MG63 (cell line): Measurements from ENCODE around the gene LTBP1. TPM values are rescaled to one million over a fixed set of nuclear protein-coding genes. Genes with fewer than 3 reads are reported as not detected.
"Not testable (repeated sequence)": the region's sequence is repeated elsewhere in the genome, so short reads cannot be mapped to it uniquely, and the experiment has no call there.

Source experiments
- DNase-seq: peaks from one replicate; pipeline ENCODE4 v3.0.0-alpha.2; 2020
- H3K27me3 ChIP-seq: fragments of 250-450 bp; sonication (Bioruptor Pico); 2 replicates; pipeline ENCODE4 v1.5.1; 2020; ENCODE audit warnings: mild to moderate bottlenecking, moderate library complexity
- H3K36me3 ChIP-seq: fragments of 250-450 bp; sonication (Bioruptor Pico); 2 replicates; pipeline ENCODE4 v1.5.1; 2020; ENCODE audit warnings: mild to moderate bottlenecking, moderate library complexity
- H3K4me3 ChIP-seq: fragments of 250-450 bp; sonication (Bioruptor Pico); 2 replicates; pipeline ENCODE4 v1.5.1; 2020; ENCODE audit warnings: mild to moderate bottlenecking, moderate library complexity
- H3K9me3 ChIP-seq: fragments of 250-450 bp; sonication (Bioruptor Pico); 2 replicates; pipeline ENCODE4 v1.5.1; 2020; ENCODE audit warnings: mild to moderate bottlenecking, moderate library complexity
- total RNA-seq: library from RNA; depleted of rRNA; stranded (reverse); fragments of >200 nt; shearing (Covaris generic); gene quantifications from 2 replicates; pipeline ENCODE4 v1.2.3, GENCODE V29; 2014; ENCODE audit warnings: low replicate concordance

The LTBP1 gene
- total RNA-seq, 1 experiment from 2014 or later = 95.7 TPM

DNA sequence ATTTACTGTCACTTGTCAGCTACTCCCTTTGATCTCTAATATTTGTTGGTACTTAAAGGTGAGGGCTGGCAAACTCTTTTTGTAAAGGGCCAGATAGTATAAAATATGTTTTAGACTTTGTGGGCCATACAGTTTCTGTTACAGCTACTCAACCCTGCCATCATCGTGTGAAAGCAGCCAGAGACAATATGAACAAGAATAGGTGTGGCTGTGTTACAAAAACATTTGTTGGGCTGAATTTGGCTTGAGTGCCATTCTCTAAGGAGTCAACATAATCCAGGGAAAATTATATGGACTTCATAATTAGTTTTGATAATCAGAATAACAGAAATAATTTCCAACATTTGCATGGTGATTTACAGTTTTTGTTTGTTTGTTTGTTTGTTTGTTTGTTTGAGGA is 190.6 kb downstream of the LTBP1 start:
- Histone ChIP-seq H3K4me3 (peak overlapping the region; percentile 52), H3K27me3 (no peaks in the 10 kb centered on the region), H3K36me3 (peaks cover 4% of the 10 kb centered on the region), H3K9me3 (no peaks in the 10 kb centered on the region)
- no peak for DNase-seq

DNA sequence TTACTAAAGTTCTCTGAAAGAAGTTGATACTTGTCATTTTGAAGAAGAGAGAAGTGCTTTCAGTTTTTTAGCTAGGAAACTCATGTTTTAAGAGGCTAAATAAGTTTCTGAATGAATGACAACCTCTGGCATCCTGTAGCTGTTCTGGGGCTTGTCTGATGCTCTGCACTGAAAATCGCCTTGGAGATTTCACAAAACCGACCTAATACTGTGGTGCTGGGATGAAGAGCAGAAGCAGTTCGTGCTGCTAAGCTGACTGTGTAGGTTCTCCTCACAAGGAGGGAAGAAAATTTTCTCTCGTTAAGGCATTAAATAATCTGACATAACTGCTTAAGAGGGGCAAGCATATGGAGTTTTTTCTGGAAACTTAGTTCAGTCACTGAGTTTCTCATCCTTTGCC is 193.2 kb downstream of the LTBP1 start:
- DNase-seq = no peak
- Histone ChIP-seq H3K36me3 (peaks cover 4% of the 10 kb centered on the region), H3K9me3 (no peaks in the 10 kb centered on the region), H3K4me3 (no peak overlapping the region), H3K27me3 (no peaks in the 10 kb centered on the region)

DNA sequence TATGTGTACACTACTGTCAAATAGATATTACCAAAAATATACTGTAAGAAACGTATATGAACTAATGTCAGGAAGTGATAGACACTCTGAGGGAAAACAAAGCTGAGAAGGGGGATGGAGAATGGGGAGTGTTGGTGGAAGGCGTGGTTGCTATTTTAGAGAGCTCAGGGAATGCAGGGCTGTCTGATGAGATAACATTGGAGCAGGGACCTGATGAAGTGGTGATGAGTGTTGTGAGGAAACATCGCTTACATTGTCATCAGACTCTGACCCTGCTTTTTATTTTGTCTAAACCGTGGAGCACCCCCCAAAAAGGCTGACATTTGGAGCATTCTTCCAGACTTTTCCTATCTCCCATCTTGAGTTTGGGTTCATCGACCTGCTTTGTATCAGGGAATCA is 194.7 kb downstream of the LTBP1 start:
- no peak for DNase-seq
- H3K36me3 ChIP-seq = peaks cover 5% of the 10 kb centered on the region
- H3K27me3 ChIP-seq = no peaks in the 10 kb centered on the region
- H3K9me3 ChIP-seq = no peaks in the 10 kb centered on the region
- H3K4me3 ChIP-seq = no peak overlapping the region

DNA sequence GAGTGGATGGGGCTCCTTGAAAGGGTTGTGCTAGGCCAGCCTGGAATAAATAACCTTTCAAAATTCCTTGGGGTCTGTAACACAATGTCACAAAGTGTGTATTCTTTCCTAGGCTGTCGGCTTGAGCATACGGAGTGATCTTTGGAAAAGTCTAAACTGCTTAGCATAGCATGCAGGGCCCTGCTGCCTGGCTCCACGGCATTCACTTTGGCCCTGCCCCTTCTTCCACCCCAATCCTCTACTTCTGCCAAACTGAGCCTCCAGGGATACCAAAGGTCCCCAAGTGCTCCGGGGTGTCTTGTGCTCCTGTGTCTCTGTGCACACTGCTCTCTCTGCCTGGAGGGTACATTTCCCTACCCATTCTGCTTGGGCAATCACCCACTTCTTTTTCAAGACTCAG is 196.1 kb downstream of the LTBP1 start:
- no peak for DNase-seq
- H3K36me3 ChIP-seq = peaks cover 14% of the 10 kb centered on the region
- no peak overlapping the region for H3K4me3 ChIP-seq
- H3K27me3 ChIP-seq = no peaks in the 10 kb centered on the region
- H3K9me3 ChIP-seq = no peaks in the 10 kb centered on the region

DNA sequence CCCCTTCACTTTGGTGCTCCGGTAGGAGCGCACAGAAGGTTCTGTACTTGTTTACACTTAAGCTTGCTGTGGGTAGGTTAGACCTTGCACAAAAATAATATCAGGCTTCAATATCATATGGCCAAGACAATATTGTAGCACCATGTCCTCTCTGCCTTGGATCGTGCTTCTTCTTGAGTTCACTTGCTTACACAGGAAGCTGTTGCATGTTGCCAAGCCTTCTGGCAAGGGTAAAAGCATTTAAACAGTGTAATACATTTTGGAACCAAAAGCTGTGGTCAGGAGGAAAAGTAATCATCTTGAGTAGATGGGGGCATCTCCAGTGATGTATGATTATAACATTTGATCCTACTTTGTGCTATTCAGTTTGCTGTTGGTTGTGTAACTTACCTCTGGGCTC is 197.5 kb downstream of the LTBP1 start:
- DNase-seq = peak; percentile 59
- H3K4me3 ChIP-seq = no peak overlapping the region
- peaks cover 18% of the 10 kb centered on the region for H3K36me3 ChIP-seq
- no peaks in the 10 kb centered on the region for H3K27me3 ChIP-seq
- no peaks in the 10 kb centered on the region for H3K9me3 ChIP-seq

DNA sequence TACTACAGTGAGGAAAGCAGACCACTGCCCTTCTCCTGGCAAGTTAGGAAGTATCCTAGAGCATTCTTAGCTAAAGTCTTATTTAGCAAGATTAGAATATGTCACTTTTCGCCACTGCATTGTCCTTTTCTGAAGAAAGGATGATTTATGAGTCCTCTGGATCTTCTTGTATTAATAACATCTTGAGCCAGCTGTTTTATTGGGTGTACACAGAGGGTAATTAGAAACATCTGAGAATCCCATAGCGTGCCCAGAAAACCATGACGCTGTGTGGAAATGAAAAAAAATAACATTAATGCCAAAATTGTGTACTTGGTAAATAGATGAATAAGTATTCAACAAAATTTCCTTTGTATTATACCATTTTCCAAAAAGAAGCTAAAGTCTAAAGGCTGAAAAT is 198.7 kb downstream of the LTBP1 start:
- H3K9me3 ChIP-seq = no peaks in the 10 kb centered on the region
- H3K4me3 ChIP-seq = no peak overlapping the region
- peaks cover 13% of the 10 kb centered on the region for H3K36me3 ChIP-seq
- no peaks in the 10 kb centered on the region for H3K27me3 ChIP-seq
- no peak for DNase-seq

DNA sequence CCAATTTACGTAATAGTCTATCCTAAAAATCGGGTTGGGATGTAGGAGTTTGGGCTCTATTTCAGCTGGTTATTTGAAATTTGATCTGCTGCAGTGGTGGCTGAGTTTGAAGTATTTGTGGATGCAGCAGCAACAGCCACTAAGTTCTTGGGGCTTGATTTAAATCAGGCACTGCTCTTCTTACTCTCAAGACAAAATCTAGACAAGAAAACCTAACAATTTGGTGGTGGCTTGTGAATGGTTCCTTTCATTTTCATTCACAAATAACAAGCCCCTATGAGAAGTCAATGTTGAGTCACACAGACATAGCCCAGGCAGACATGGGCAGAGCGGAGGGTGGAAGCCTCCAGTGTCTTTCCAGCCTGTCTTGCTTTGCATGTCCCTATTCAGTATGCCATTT is 199.3 kb downstream of the LTBP1 start:
- no peaks in the 10 kb centered on the region for H3K27me3 ChIP-seq
- no peak for DNase-seq
- no peak overlapping the region for H3K4me3 ChIP-seq
- H3K9me3 ChIP-seq = no peaks in the 10 kb centered on the region
- peaks cover 15% of the 10 kb centered on the region for H3K36me3 ChIP-seq

DNA sequence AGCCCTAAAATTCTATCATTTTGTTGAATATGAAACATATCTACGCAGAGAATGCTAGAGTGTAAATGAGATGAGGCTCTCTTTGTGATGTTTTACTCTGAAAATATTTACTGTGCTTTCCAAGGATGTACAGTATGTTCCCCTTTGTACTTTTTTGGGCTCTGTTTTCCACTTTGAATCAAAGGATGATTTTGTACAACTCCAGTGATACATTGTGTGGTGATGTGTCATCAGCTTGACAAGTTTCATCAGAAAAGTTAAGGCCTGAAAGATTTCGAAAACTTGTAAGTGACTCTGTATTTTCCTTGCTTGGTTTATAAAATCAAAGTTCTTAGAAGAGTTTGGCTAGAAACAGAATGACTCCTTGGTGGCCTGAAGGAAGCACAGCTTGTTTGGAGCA is 206.3 kb downstream of the LTBP1 start:
- H3K27me3 ChIP-seq = no peaks in the 10 kb centered on the region
- H3K36me3 ChIP-seq = peaks cover 4% of the 10 kb centered on the region
- DNase-seq = no peak
- no peak overlapping the region for H3K4me3 ChIP-seq
- H3K9me3 ChIP-seq = no peaks in the 10 kb centered on the region

DNA sequence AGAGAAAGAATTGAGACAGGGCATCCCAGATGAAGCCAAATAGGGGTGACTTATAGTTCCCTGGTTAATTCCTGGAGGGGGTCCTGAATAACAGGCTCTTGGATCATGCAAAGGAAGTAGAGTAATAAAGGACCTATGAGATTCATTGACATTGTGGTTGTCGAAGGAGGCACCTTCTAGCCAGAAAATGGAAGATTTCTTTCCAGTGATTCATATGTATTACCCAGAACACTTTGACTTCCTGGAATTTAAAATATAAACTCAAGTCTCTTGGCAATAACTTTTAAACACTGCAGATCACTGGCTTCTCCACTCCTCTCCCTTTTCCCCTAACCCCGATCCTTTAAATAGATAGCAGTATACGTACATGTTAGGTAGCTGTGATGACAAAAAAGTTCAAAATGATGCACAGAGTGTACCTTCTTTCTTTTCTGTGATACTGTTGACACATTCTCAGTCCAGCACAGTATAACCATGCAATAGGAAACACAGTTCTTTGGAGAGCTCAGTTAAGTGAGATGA is 211.8 kb downstream of the LTBP1 start:
- Histone ChIP-seq H3K36me3 (peaks cover 5% of the 10 kb centered on the region), H3K4me3 (no peak overlapping the region), H3K9me3 (no peaks in the 10 kb centered on the region), H3K27me3 (no peaks in the 10 kb centered on the region)
- DNase-seq = no peak

DNA sequence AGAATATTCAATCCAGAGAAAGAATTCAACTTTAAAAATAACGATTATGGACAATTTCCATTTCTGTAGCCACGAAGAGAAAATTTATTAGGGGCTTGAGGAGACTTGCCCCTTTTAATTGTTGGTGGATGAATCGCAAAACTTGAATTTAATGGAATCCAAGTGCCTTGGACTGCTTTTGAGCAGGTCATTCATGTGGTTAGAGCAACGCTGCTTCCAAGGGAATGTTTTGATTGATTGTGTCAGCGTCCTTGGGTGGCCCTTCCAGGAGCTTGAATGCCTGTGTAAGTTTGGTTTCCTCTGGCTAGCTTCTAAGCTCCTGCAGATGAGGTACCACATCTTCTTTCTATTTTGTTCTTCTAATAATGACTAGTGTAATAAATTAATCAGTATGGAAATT is 213.4 kb downstream of the LTBP1 start:
- Histone ChIP-seq H3K9me3 (no peaks in the 10 kb centered on the region), H3K4me3 (no peak overlapping the region), H3K27me3 (no peaks in the 10 kb centered on the region), H3K36me3 (peaks cover 5% of the 10 kb centered on the region)
- peak; percentile 25 for DNase-seq

DNA sequence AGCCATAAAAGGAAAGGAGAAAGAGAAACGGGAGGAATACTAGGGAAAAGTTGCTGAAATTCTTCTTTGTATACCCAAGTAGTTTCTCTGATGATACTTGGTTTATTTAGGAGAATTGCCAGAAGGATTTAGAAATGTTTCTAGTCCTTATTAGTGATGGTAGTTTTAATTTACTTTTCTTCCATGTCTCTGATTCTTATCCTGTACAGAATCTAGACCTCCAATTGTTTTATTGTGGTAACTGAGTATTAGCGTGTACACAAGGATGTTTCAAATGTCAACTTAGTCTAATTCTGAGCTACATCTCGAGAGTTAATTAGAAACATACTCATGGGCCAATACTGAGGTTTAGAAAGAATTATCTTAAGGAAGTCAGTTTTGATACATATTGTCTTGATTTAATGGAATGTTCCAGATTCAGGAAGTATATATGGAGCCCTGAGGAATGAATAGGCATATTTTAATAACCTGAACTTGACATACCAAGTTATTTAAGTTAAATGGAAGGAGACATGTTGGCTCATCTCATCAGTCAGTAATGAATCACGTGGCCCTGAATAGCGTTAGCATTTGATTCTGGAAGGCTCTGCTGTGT is 219.6 kb downstream of the LTBP1 start:
- no peaks in the 10 kb centered on the region for H3K27me3 ChIP-seq
- H3K4me3 ChIP-seq = no peak overlapping the region
- peaks cover 5% of the 10 kb centered on the region for H3K36me3 ChIP-seq
- H3K9me3 ChIP-seq = 0 out of 2 replicates have a peak, but pooled peaks cover 1% of the 10 kb centered on the region
- no peak for DNase-seq

DNA sequence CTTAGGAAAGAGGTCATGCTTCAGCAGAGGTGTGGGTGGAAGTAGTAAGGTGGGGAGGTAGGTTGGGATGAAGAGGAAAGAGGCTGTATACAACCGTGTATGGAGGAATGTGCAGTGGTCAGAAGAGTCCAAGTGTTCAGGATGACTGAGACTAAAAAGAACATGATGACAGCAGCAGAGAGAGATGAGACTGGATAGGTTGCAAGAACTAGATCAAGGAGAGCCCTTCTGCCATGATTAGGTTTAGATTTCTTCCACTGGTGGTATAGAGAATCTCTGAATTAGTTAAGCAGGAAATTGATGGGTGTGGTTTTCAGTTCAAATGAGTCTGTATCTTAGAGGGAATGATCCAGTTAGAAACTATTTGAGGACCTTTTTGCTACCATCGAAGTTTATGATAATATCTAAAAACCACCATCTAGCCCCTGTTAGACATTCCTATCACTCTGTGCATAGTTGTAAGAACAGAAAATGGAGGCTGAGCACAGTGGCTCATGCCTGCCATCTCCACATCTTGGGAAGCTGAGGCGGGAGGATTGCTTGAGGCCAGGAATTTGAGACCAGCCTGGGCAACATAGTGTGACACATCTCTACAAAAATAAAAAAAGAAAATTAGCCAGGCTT is 221.0 kb downstream of the LTBP1 start:
- Histone ChIP-seq H3K36me3 (no peaks in the 10 kb centered on the region; the same call in 1 of the 2 replicates), H3K4me3 (no peak overlapping the region), H3K9me3 (0 out of 2 replicates have a peak, but pooled peaks cover 1% of the 10 kb centered on the region), H3K27me3 (no peaks in the 10 kb centered on the region)
- no peak for DNase-seq

DNA sequence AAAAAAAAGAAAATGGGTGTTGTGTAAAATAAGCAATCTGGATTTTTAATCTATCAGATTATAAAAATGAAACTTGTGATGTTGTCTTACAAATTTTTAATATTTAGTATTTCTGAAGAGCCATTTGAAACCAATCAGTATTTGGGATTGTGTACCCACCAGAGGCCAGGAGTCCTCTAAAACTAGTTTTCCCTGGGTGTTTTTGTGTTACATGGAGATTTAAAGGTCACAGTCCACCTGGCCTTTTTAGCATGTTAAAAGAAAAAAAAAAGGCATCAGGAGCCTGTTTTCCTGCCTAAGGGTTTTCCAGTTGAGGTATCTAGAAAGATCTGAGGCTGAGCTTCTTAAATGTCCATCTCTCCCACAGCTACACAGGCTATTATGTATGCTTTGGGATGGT is 221.7 kb downstream of the LTBP1 start:
- Histone ChIP-seq H3K9me3 (0 out of 2 replicates have a peak, but pooled peaks cover 1% of the 10 kb centered on the region), H3K27me3 (no peaks in the 10 kb centered on the region), H3K4me3 (no peak overlapping the region), H3K36me3 (no peaks in the 10 kb centered on the region; the same call in 1 of the 2 replicates)
- DNase-seq = no peak

DNA sequence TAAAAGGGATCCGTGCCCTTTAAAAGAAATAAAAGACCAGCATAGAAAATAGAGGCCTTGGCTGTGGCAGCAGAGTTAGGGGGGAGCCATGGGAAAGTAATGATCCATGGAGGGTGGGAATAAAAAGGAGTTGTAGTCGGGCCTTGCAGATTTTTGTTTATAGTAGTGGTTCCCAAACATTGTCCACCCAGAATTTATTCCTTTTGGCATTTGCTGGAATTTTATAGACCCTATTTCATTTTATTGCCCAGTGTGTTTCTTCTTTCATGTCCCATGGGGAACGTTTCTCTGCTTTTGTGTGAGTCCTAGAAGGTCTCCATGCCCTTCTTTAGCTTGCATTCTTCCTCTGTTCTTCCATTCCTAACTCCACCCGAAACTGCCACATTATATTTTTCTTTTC is 222.2 kb downstream of the LTBP1 start:
- Histone ChIP-seq H3K4me3 (no peak overlapping the region), H3K9me3 (0 out of 2 replicates have a peak, but pooled peaks cover 1% of the 10 kb centered on the region), H3K36me3 (no peaks in the 10 kb centered on the region; the same call in 1 of the 2 replicates), H3K27me3 (no peaks in the 10 kb centered on the region)
- DNase-seq = no peak

DNA sequence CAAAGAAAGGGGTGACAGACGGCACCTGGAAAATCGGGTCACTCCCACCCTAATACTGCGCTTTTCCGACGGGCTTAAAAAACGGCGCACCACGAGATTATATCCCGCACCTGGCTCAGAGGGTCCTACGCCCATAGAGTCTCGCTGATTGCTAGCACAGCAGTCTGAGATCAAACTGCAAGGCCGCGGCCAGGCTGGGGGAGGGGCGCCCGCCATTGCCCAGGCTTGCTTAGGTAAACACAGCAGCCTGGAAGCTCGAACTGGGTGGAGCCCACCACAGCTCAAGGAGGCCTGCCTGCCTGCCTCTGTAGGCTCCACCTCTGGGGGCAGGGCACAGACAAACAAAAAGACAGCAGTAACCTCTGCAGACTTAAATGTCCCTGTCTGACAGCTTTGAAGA is 223.5 kb downstream of the LTBP1 start:
- H3K36me3 ChIP-seq, DNase-seq, H3K4me3 ChIP-seq, H3K27me3 ChIP-seq, H3K9me3 ChIP-seq: not testable (repeated sequence)

DNA sequence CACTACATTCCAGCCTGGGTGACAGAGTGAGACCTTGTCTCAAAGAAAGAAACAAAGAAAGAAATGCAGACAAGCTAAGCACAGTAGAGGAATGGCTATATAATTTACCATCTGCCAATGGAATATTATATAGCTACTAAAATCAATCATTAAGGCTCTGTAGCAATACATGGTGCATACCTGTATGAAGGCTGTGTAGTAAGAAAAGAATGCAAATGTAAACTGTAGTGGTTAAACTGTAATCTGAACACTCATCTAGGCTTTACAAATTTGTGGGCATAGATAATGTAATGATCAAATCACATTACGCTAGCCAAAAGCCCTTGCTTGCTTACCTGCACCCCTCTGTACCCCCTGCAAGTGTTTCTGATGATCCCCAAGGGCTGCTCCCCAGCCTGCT is 230.9 kb downstream of the LTBP1 start:
- H3K4me3 ChIP-seq = no peak overlapping the region
- H3K27me3 ChIP-seq = no peaks in the 10 kb centered on the region
- peaks cover 4% of the 10 kb centered on the region; the same call in 1 of the 2 replicates for H3K36me3 ChIP-seq
- no peak for DNase-seq
- H3K9me3 ChIP-seq = no peaks in the 10 kb centered on the region

DNA sequence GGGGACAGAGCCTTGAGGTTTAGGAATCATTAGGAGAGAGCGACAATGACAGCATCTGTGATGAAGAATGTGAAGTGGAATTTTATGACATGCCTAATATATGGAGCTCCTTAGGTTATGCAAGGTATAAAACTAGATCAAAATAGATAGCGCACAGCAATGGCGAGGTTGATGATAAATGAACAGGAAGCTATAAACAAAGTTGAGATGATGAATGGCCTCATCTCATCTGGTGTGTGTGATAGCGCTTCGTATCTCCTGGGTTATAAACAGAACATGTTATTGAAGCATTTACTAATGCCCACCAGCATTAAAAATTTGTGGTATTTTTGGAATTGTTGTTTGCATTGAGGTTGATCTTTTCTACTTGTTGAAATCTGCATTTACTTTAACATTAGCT is 231.5 kb downstream of the LTBP1 start:
- no peaks in the 10 kb centered on the region for H3K9me3 ChIP-seq
- H3K27me3 ChIP-seq = no peaks in the 10 kb centered on the region
- no peak overlapping the region for H3K4me3 ChIP-seq
- no peak for DNase-seq
- peaks cover 6% of the 10 kb centered on the region for H3K36me3 ChIP-seq

DNA sequence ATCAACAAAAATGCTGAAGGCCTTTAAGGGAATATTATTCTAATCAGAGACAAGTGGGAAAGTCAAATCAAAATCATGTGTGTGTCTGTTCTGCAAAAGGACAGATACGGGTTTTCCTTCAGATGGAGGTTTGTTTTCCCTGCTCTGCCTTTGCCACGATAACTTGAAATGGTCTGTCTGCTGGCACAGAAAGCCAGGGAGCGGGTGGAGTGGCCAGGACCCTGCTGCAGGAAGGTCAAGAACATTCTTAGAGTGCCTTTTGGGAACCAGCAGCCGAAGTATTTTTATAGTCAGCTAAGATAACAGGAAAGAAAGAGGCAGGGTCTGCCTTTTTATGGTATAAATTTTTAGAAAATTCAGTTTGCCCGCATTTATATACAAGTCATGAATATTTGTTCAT is 234.2 kb downstream of the LTBP1 start:
- H3K27me3 ChIP-seq = no peaks in the 10 kb centered on the region
- no peaks in the 10 kb centered on the region for H3K9me3 ChIP-seq
- peaks cover 6% of the 10 kb centered on the region for H3K36me3 ChIP-seq
- no peak overlapping the region for H3K4me3 ChIP-seq
- DNase-seq = no peak
